ENCODE results near the gene NFIA. TPM values are rescaled to one million over a fixed set of nuclear protein-coding genes. Genes with fewer than 3 reads are reported as not detected.

Gene NFIA
- total and polyA plus RNA-seq, 10 of the 15 experiments (the other 5 are each of a cell fraction or from before 2014, with no cell fraction given) = 0.10 to 0.16 TPM; not detected in 8

- TF ChIP-seq IRF5 (IDR thresholded peaks at IDR 0.05; ENCODE audit: borderline replicate concordance) (no peak), PRDM15 (CRISPR knock-in tag; IDR thresholded peaks at IDR 0.05) (no peak), GABPA (IDR thresholded peaks at IDR 0.05; ENCODE audit: low read depth) (no peak)
Measured at GRCh38 chr1:61220536-61220935, 138.2 kb downstream of the NFIA start (continued).

- intact Hi-C loops (cut with micrococcal nuclease; ENCODE audit: unreplicated experiment) = no loop called here
- no peaks in the 10 kb centered on the region; the same call in 1 of the 2 replicates for H4K20me1 ChIP-seq (ENCODE audit: control insufficient read depth, insufficient read depth)
- no peaks in the 10 kb centered on the region for H3K79me2 ChIP-seq (ENCODE audit: control insufficient read depth, insufficient read depth, low read length)
- H3K36me3 ChIP-seq (ENCODE audit: control insufficient read depth in 2 of 2, insufficient read depth in 2 of 2, low read length in 1 of 2) = no peaks in the 10 kb centered on the region
- no peak overlapping the region for H3K4me2 ChIP-seq (ENCODE audit: control insufficient read depth, insufficient read depth)
- no peak overlapping the region for H3K27ac ChIP-seq (ENCODE audit: control insufficient read depth, insufficient read depth)
- WGBS (ENCODE audit: insufficient coverage, insufficient replicate concordance, low lambda C conversion rate, missing lambda C conversion rate) = 34% methylated on average over 4 of the region's 4 CpGs
- ATAC-seq (no peak), FAIRE-seq (no peak), DNase-seq (ENCODE audit: low read depth, low spot score) (no peak)
- H3K27me3 ChIP-seq (replicated peaks in 1 of 2; ENCODE audit: control insufficient read depth in 2 of 2, insufficient read depth in 2 of 2, low read length in 1 of 2) = no peaks in the 10 kb centered on the region
- BruUV-seq (replicated peaks) = no TSS peak
- CTCF ChIA-PET = no interaction called here
- POLR2A ChIA-PET = no interaction called here
- SMC1A ChIA-PET (ENCODE audit: uncharacterized antibody, unreplicated experiment) = interaction anchor here (0.8 to 1.1 kb wide), 2 partner anchors 15 to 26 kb away, joined by 3 read pairs; no protein-coding TSS in a partner anchor
- H3K4me3 ChIP-seq = no peak overlapping the region
- H3K4me1 ChIP-seq (ENCODE audit: control insufficient read depth, insufficient read depth, low read length) = no peaks in the 10 kb centered on the region
- H3K9me3 ChIP-seq (replicated peaks; ENCODE audit: control insufficient read depth, insufficient read depth, low read length) = no peaks in the 10 kb centered on the region
- RAD21 ChIA-PET (ENCODE audit: unreplicated experiment) = no interaction called here
- H2AFZ ChIP-seq (ENCODE audit: control insufficient read depth, low read depth, low read length) = no peak overlapping the region
- in situ Hi-C loops (cut with MboI) = no loop called here
- no peak overlapping the region for H3K9ac ChIP-seq (ENCODE audit: control insufficient read depth, insufficient read depth, low read length)
- TF ChIP-seq, protein P1, sequence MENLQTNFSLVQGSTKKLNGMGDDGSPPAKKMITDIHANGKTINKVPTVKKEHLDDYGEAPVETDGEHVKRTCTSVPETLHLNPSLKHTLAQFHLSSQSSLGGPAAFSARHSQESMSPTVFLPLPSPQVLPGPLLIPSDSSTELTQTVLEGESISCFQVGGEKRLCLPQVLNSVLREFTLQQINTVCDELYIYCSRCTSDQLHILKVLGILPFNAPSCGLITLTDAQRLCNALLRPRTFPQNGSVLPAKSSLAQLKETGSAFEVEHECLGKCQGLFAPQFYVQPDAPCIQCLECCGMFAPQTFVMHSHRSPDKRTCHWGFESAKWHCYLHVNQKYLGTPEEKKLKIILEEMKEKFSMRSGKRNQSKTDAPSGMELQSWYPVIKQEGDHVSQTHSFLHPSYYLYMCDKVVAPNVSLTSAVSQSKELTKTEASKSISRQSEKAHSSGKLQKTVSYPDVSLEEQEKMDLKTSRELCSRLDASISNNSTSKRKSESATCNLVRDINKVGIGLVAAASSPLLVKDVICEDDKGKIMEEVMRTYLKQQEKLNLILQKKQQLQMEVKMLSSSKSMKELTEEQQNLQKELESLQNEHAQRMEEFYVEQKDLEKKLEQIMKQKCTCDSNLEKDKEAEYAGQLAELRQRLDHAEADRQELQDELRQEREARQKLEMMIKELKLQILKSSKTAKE (IDR thresholded peaks at IDR 0.05; ENCODE audit: low read depth, poor library complexity, severe bottlenecking) = no peak
- TF ChIP-seq CHD2 (IDR thresholded peaks at IDR 0.05; ENCODE audit: borderline replicate concordance, low read depth, low read length) (no peak), POU2F2 (IDR thresholded peaks at IDR 0.05; ENCODE audit: borderline replicate concordance, low read depth, low read length) (no peak), E2F8 (IDR thresholded peaks at IDR 0.05; ENCODE audit: low read depth, partially characterized antibody) (no peak), PRDM15 (CRISPR knock-in tag; IDR thresholded peaks at IDR 0.05) (no peak)
Measured at GRCh38 chr1:61221642-61222041, 139.3 kb downstream of the NFIA start.

Measured in GM12878 (cell line).